ENCODE data around the gene RAP1A. TPM values are rescaled to one million over a fixed set of nuclear protein-coding genes. Genes with fewer than 3 reads are reported as not detected.

Gene RAP1A
- polyA plus RNA-seq, 1 donor (not counting 4 experiments of a cell fraction or from before 2014, with no cell fraction given) = 70.3 TPM

DNA sequence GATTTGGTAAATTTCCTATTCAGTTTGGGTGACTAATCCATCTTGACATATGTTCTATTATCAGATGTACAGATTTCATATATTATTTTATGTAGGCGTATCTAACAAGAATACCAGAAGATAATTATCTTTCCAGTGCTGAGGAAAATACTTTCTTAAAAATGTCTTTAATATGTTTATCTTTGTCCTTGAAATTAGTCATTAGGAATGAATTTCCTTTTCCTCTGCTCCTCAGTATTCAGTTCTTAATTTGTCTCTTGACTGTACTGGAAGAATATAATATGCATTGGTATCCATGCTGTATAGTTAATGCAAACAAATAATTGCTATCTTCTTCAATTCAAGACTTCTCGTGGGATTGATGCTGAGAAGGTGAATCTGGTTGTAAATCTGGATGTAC is 142.7 kb downstream of the RAP1A start:
- H3K27ac ChIP-seq (ENCODE audit: control insufficient read depth, insufficient read depth, low read length) = no peak overlapping the region
- DNase-seq (ENCODE audit: low read depth, low spot score) (no peak), FAIRE-seq (no peak)
- H3K9me3 ChIP-seq (ENCODE audit: control insufficient read depth, low read depth, low read length) = no peaks in the 10 kb centered on the region
- no peak overlapping the region for H3K4me2 ChIP-seq (ENCODE audit: control insufficient read depth, extremely low read depth, insufficient read depth, low read depth, low read length)
- TF ChIP-seq, protein P1, sequence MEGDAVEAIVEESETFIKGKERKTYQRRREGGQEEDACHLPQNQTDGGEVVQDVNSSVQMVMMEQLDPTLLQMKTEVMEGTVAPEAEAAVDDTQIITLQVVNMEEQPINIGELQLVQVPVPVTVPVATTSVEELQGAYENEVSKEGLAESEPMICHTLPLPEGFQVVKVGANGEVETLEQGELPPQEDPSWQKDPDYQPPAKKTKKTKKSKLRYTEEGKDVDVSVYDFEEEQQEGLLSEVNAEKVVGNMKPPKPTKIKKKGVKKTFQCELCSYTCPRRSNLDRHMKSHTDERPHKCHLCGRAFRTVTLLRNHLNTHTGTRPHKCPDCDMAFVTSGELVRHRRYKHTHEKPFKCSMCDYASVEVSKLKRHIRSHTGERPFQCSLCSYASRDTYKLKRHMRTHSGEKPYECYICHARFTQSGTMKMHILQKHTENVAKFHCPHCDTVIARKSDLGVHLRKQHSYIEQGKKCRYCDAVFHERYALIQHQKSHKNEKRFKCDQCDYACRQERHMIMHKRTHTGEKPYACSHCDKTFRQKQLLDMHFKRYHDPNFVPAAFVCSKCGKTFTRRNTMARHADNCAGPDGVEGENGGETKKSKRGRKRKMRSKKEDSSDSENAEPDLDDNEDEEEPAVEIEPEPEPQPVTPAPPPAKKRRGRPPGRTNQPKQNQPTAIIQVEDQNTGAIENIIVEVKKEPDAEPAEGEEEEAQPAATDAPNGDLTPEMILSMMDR (optimal IDR thresholded peaks at IDR 0.05 in 1 of 3, IDR thresholded peaks at IDR 0.05 in 1 of 3, conservative IDR thresholded peaks at IDR 0.05 in 1 of 3; ENCODE audit: extremely low read depth in 1 of 3, insufficient read depth in 2 of 3, low read length in 3 of 3) = no peak
- TF ChIP-seq EZH2 (IDR thresholded peaks at IDR 0.05; ENCODE audit: low read length) = no peak
- H3K4me3 ChIP-seq (ENCODE audit: control insufficient read depth in 2 of 3, extremely low read depth in 1 of 3, insufficient read depth in 2 of 3, low read depth in 1 of 3, low read length in 3 of 3) = no peak overlapping the region
- H3K9ac ChIP-seq (ENCODE audit: control insufficient read depth, extremely low read depth, insufficient read depth, low read length) = no peak overlapping the region
- H4K20me1 ChIP-seq (ENCODE audit: control insufficient read depth, extremely low read depth, insufficient read depth, low read length) = no peaks in the 10 kb centered on the region
- no peaks in the 10 kb centered on the region for H3K27me3 ChIP-seq (ENCODE audit: control insufficient read depth, extremely low read depth, insufficient read depth, low read length)
- no peak overlapping the region for H2AFZ ChIP-seq (ENCODE audit: control insufficient read depth, low read length)
- dilution Hi-C loops (cut with MboI; ENCODE audit: extremely low pct_ligation_motif_present, low sequenced_read_pairs) = no loop called here
- H3K79me2 ChIP-seq (ENCODE audit: control insufficient read depth, insufficient read depth, low read length) = peaks cover 11% of the 10 kb centered on the region
- no peaks in the 10 kb centered on the region for H3K9me1 ChIP-seq (ENCODE audit: control insufficient read depth, extremely low read depth, insufficient read depth, low read length)
- peaks cover 2% of the 10 kb centered on the region for H3K4me1 ChIP-seq (ENCODE audit: control insufficient read depth, extremely low read depth, insufficient read depth, low read length)
- H3K36me3 ChIP-seq (ENCODE audit: control insufficient read depth in 2 of 2, extremely low read depth in 1 of 2, insufficient read depth in 2 of 2, low read length in 2 of 2) = peaks cover 16 to 22% of the 10 kb centered on the region in 2 experiments

Small RNA genes within 50 kb of the gene (small RNA-seq; reads per million reads assigned to genes)
- 0.07 to 1.0 (median 0.50) reads per million in 3 experiments for gene INKA2 (ENCODE audit: insufficient read length in 3 of 3, low read depth in 3 of 3, low replicate concordance in 1 of 3)
- gene RNU6-151P (ENCODE audit: insufficient read length in 3 of 3, low read depth in 3 of 3, low replicate concordance in 1 of 3) = 0 reads per million in 3 experiments

Other genes with a start within 250 kb of the RAP1A start
- gene OVGP1, start 192.1 kb upstream of the RAP1A start, polyA plus RNA-seq = 0.35 to 1.8 TPM (median 0.60 TPM) in 3 replicates
- 91.5 to 171 TPM (median 110 TPM) in 3 replicates for gene WDR77, start 170.5 kb upstream of the RAP1A start, polyA plus RNA-seq
- 360 to 539 TPM (median 395 TPM) in 3 replicates for gene ATP5PB, start 170.3 kb upstream of the RAP1A start, polyA plus RNA-seq
- gene C1orf162, start 145.8 kb upstream of the RAP1A start, polyA plus RNA-seq = 0.10 to 0.24 TPM (median 0.21 TPM) in 3 replicates
- gene ADORA3, start 116.2 kb upstream of the RAP1A start, polyA plus RNA-seq = not detected in 3 replicates
- gene TMIGD3, start 116.2 kb upstream of the RAP1A start, polyA plus RNA-seq = not detected in 3 replicates
- gene INKA2, start 119.6 kb downstream of the RAP1A start, polyA plus RNA-seq = 1.8 to 2.8 TPM (median 2.7 TPM) in 3 replicates
- 9.6 to 14.8 TPM (median 11.6 TPM) in 3 replicates for gene DDX20, start 136.1 kb downstream of the RAP1A start, polyA plus RNA-seq